ENCODE results near the gene LARGE1. TPM values are rescaled to one million over a fixed set of nuclear protein-coding genes. Genes with fewer than 3 reads are reported as not detected.

LARGE1 gene
- total RNA-seq, 1 experiment from 2014 or later, result 5.2 TPM

- ChIA-PET CTCF (interaction anchor here (0.6 to 1.6 kb wide), 3 partner anchors 9 to 181 kb away, joined by 3 to 6 read pairs (median 6); no protein-coding TSS in a partner anchor), POLR2A (interaction anchor here (0.7 kb wide), 1 partner anchor 771 kb away, joined by 3 read pairs; no protein-coding TSS in a partner anchor)
- Mint-ChIP-seq H3K36me3 (ENCODE audit: insufficient read depth, unreplicated experiment) (no peaks in the 10 kb centered on the region), H3K27ac (ENCODE audit: low read depth, unreplicated experiment) (no peak overlapping the region), H3K9me3 (ENCODE audit: unreplicated experiment) (peaks cover 4% of the 10 kb centered on the region), H3K27me3 (ENCODE audit: insufficient read depth, unreplicated experiment) (peaks cover 14% of the 10 kb centered on the region), H3K4me1 (ENCODE audit: insufficient read depth, unreplicated experiment) (no peaks in the 10 kb centered on the region), H3K4me3 (ENCODE audit: unreplicated experiment) (no peak overlapping the region)
- DNase-seq (ENCODE audit: unreplicated experiment), result no peak
- intact Hi-C loops (cut with micrococcal nuclease), result no loop called here
- TF ChIP-seq CTCF (IDR thresholded peaks at IDR 0.05; ENCODE audit: unreplicated experiment), result no peak
- BruUV-seq (replicated peaks), result no TSS peak
Measured at GRCh38 chr22:33932997-33933396, 12.7 kb upstream of the LARGE1 start.

DNA sequence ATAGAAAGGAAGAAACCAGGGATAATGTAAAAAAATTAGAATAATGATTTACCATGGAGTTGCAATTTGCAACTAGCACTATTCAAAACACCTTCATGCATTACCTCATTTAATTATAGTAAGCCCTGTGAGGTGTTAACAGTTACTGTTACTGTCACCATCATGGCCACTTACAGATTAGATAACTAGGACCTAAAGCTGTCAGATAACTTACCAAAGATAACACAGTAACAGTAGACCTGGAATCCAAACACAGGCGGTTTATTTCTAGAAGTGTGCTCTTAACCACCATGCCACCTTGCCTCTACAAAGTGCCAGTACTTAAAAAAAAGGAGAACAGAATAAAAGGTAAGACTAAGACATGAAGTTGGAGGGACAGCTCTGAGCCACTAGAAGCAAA, 11.1 kb upstream of the LARGE1 start:
- intact Hi-C loops (cut with micrococcal nuclease), result no loop called here
- H3K36me3 Mint-ChIP-seq (ENCODE audit: insufficient read depth, unreplicated experiment), result no peaks in the 10 kb centered on the region
- H3K9me3 Mint-ChIP-seq (ENCODE audit: unreplicated experiment), result peaks cover 4% of the 10 kb centered on the region
- no peak overlapping the region for H3K4me3 Mint-ChIP-seq (ENCODE audit: unreplicated experiment)
- peaks cover 14% of the 10 kb centered on the region for H3K27me3 Mint-ChIP-seq (ENCODE audit: insufficient read depth, unreplicated experiment)
- no TSS peak for BruUV-seq (replicated peaks)
- ChIA-PET CTCF (interaction anchor here (0.5 to 1.6 kb wide), 5 partner anchors 12 to 537 kb away, joined by 3 to 8 read pairs (median 3); no protein-coding TSS in a partner anchor), POLR2A (no interaction called here)
- no peak for DNase-seq (ENCODE audit: unreplicated experiment)
- no peaks in the 10 kb centered on the region for H3K4me1 Mint-ChIP-seq (ENCODE audit: insufficient read depth, unreplicated experiment)
- no peak overlapping the region for H3K27ac Mint-ChIP-seq (ENCODE audit: low read depth, unreplicated experiment)
- TF ChIP-seq CTCF (IDR thresholded peaks at IDR 0.05; ENCODE audit: unreplicated experiment), result no peak

DNA sequence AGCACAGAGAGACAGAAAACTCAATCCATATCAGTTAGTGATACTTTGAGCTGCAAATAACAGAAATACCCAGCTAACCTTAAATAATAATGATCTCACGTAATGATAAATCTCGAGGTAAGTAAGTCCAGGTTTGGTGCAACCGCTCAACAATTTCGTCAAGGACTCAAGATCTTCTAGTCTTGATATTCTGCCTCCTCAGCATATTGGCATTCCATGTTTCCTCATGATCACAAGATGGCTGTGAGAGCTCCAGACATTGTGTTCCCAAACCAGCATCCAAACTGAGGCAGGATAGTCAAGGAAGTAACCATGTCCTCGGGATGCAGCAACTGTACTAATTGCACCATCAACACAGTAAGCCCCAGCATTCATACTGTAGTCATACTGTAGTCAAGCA, 7.5 kb upstream of the LARGE1 start:
- no TSS peak for BruUV-seq (replicated peaks)
- intact Hi-C loops (cut with micrococcal nuclease), result no loop called here
- no peaks in the 10 kb centered on the region for H3K9me3 Mint-ChIP-seq (ENCODE audit: unreplicated experiment)
- no peak overlapping the region for H3K27ac Mint-ChIP-seq (ENCODE audit: low read depth, unreplicated experiment)
- peaks cover 14% of the 10 kb centered on the region for H3K27me3 Mint-ChIP-seq (ENCODE audit: insufficient read depth, unreplicated experiment)
- DNase-seq (ENCODE audit: unreplicated experiment), result no peak
- no peak for TF ChIP-seq CTCF (IDR thresholded peaks at IDR 0.05; ENCODE audit: unreplicated experiment)
- POLR2A ChIA-PET, result interaction anchor here (0.6 kb wide), 1 partner anchor 486 kb away, joined by 3 read pairs; no protein-coding TSS in a partner anchor
- H3K4me3 Mint-ChIP-seq (ENCODE audit: unreplicated experiment), result no peak overlapping the region
- H3K4me1 Mint-ChIP-seq (ENCODE audit: insufficient read depth, unreplicated experiment), result peaks cover 4% of the 10 kb centered on the region
- H3K36me3 Mint-ChIP-seq (ENCODE audit: insufficient read depth, unreplicated experiment), result no peaks in the 10 kb centered on the region
- CTCF ChIA-PET, result interaction anchor here (0.6 to 1.4 kb wide), 4 partner anchors 13 to 1588 kb away, joined by 3 to 4 read pairs (median 3); no protein-coding TSS in a partner anchor

- no peak for DNase-seq (ENCODE audit: unreplicated experiment)
- no TSS peak for BruUV-seq (replicated peaks)
- Mint-ChIP-seq H3K27ac (ENCODE audit: low read depth, unreplicated experiment) (no peak overlapping the region), H3K36me3 (ENCODE audit: insufficient read depth, unreplicated experiment) (no peaks in the 10 kb centered on the region), H3K4me1 (ENCODE audit: insufficient read depth, unreplicated experiment) (peaks cover 7% of the 10 kb centered on the region), H3K27me3 (ENCODE audit: insufficient read depth, unreplicated experiment) (peaks cover 9% of the 10 kb centered on the region), H3K4me3 (ENCODE audit: unreplicated experiment) (no peak overlapping the region), H3K9me3 (ENCODE audit: unreplicated experiment) (no peaks in the 10 kb centered on the region)
- TF ChIP-seq CTCF (IDR thresholded peaks at IDR 0.05; ENCODE audit: unreplicated experiment), result no peak
- POLR2A ChIA-PET, result no interaction called here
- intact Hi-C loops (cut with micrococcal nuclease), result no loop called here
- CTCF ChIA-PET, result interaction anchor here (1.8 to 5.5 kb wide), 5 partner anchors 19 to 1230 kb away, joined by 6 to 34 read pairs (median 9); no protein-coding TSS in a partner anchor
Measured at GRCh38 chr22:33925194-33925593, 4.9 kb upstream of the LARGE1 start.

Data from MCF 10A (cell line).